RWPE2 (cell line): Measurements from ENCODE around the gene CENPX.

Source experiments
- ATAC-seq: fragments of 200-7000 bp; cut with Tn5 transposase; 3 replicates; pipeline ENCODE4 v1.9.1; 2021; ENCODE audit warnings: low read depth
- DNase-seq: peaks from one replicate; pipeline ENCODE4 v3.0.0-alpha.2; 2020; ENCODE audit warnings: low spot score
- H3K27ac ChIP-seq: fragments of 450-650 bp; 2 replicates; pipeline ENCODE4 v1.5.1; 2017; ENCODE audit warnings: mild to moderate bottlenecking; ENCODE audit not compliant: poor library complexity, severe bottlenecking
- H3K27me3 ChIP-seq: fragments of 250-450 bp; sonication (Bioruptor Pico); 2 replicates; pipeline ENCODE4 v1.5.1; 2021; ENCODE audit warnings: mild to moderate bottlenecking, moderate library complexity; ENCODE audit not compliant: insufficient read depth, poor library complexity, severe bottlenecking
- H3K36me3 ChIP-seq: fragments of 250-450 bp; sonication (Bioruptor Pico); 2 replicates; pipeline ENCODE4 v1.5.1; 2020; ENCODE audit warnings: low read depth, mild to moderate bottlenecking, moderate library complexity
- H3K4me1 ChIP-seq: fragments of 250-450 bp; sonication (Bioruptor Pico); 2 replicates; pipeline ENCODE4 v1.5.1; 2021; ENCODE audit warnings: mild to moderate bottlenecking, moderate library complexity; ENCODE audit not compliant: insufficient read depth, poor library complexity, severe bottlenecking
- H3K4me3 ChIP-seq: fragments of 250-450 bp; sonication (Bioruptor Pico); 2 replicates; pipeline ENCODE4 v1.5.1; 2021; ENCODE audit warnings: mild to moderate bottlenecking, moderate library complexity; ENCODE audit not compliant: severe bottlenecking
- H3K9me3 ChIP-seq: fragments of 250-450 bp; sonication (Bioruptor Pico); 2 replicates; pipeline ENCODE4 v1.5.1; 2021; ENCODE audit warnings: mild to moderate bottlenecking, moderate library complexity; ENCODE audit not compliant: severe bottlenecking
- TF ChIP-seq, protein P1 (sequence below): fragments of 450-650 bp; IDR thresholded peaks from one replicate; pipeline ENCODE4 v1.5.1; 2017; ENCODE audit warnings: mild to moderate bottlenecking, moderate library complexity; ENCODE audit not compliant: poor library complexity, severe bottlenecking

CENPX gene

GRCh38 chr17:82035956-82036633 is 13.4 kb upstream of the CENPX start:
- H3K27me3 ChIP-seq: no peaks in the 10 kb centered on the region
- H3K27ac ChIP-seq: no peak overlapping the region
- no peaks in the 10 kb centered on the region for H3K4me1 ChIP-seq
- peaks cover 18% of the 10 kb centered on the region for H3K36me3 ChIP-seq
- DNase-seq (no peak), ATAC-seq (no peak)
- peak overlapping the region; percentile 65 for H3K4me3 ChIP-seq
- TF ChIP-seq, protein P1, sequence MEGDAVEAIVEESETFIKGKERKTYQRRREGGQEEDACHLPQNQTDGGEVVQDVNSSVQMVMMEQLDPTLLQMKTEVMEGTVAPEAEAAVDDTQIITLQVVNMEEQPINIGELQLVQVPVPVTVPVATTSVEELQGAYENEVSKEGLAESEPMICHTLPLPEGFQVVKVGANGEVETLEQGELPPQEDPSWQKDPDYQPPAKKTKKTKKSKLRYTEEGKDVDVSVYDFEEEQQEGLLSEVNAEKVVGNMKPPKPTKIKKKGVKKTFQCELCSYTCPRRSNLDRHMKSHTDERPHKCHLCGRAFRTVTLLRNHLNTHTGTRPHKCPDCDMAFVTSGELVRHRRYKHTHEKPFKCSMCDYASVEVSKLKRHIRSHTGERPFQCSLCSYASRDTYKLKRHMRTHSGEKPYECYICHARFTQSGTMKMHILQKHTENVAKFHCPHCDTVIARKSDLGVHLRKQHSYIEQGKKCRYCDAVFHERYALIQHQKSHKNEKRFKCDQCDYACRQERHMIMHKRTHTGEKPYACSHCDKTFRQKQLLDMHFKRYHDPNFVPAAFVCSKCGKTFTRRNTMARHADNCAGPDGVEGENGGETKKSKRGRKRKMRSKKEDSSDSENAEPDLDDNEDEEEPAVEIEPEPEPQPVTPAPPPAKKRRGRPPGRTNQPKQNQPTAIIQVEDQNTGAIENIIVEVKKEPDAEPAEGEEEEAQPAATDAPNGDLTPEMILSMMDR: no peak
- no peaks in the 10 kb centered on the region for H3K9me3 ChIP-seq

GRCh38 chr17:82035488-82035887 is 12.8 kb upstream of the CENPX start:
- H3K9me3 ChIP-seq: no peaks in the 10 kb centered on the region

DNA sequence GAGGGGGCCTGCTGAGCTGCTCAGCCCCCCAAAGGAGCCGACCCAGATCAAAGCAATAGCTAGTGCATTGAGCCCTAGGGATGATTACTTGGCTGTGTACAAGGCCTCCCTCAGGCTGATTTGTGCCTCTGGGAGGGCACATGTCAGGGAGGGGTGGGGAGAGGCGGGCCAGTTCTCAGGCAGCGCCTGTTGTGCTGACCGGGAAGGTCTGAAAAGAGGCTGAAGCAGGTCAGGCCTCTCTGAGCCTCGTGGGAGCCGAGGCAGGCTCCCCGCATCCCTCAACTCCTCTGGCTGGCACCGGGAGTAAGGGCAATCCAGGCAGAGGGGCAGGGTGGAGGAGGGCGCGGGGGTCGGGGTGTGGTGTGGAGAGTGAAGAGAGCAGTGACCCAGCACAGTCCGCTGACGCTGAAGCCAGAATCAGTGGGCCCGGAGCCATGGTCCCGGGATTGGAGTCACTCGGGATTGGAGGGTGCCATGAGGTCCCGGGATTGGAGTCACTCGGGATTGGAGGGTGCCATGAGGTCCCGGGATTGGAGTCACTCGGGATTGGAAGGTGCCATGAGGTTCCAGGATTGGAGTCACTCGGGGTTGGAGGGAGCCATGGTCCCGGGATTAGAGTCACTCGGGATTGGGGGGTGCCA is 11.8 kb upstream of the CENPX start:
- TF ChIP-seq, protein P1: no peak
- Histone ChIP-seq H3K4me3 (no peak overlapping the region), H3K4me1 (no peaks in the 10 kb centered on the region), H3K27ac (no peak overlapping the region), H3K27me3 (no peaks in the 10 kb centered on the region), H3K36me3 (peaks cover 18% of the 10 kb centered on the region), H3K9me3 (no peaks in the 10 kb centered on the region)
- ATAC-seq (no peak), DNase-seq (no peak)

More at GRCh38 chr17:82035488-82035887, 12.8 kb upstream of the CENPX start:
- DNase-seq (no peak), ATAC-seq (no peak)
- Histone ChIP-seq H3K4me3 (no peak overlapping the region), H3K27ac (no peak overlapping the region), H3K27me3 (no peaks in the 10 kb centered on the region), H3K4me1 (no peaks in the 10 kb centered on the region), H3K36me3 (peaks cover 18% of the 10 kb centered on the region)
- TF ChIP-seq, protein P1: no peak

- no peak overlapping the region for H3K27ac ChIP-seq
Measured at GRCh38 chr17:82033359-82034085, 10.8 kb upstream of the CENPX start.

More at GRCh38 chr17:82033359-82034085, 10.8 kb upstream of the CENPX start:
- TF ChIP-seq, protein P1: no peak
- H3K27me3 ChIP-seq: no peaks in the 10 kb centered on the region
- no peak overlapping the region for H3K4me3 ChIP-seq
- H3K4me1 ChIP-seq: no peaks in the 10 kb centered on the region
- H3K36me3 ChIP-seq: peaks cover 18% of the 10 kb centered on the region
- DNase-seq (no peak), ATAC-seq (no peak)
- no peaks in the 10 kb centered on the region for H3K9me3 ChIP-seq
